Keratinocyte (primary cell): ENCODE data around the gene UBE2J2. TPM values are rescaled to one million over a fixed set of nuclear protein-coding genes. Genes with fewer than 3 reads are reported as not detected.

Experiments used
- DNase-seq: peaks from one replicate; pipeline ENCODE4 v3.0.0-alpha.2; 2011; ENCODE audit warnings: low read depth, missing footprints, low spot score
- FAIRE-seq: peaks from 2 replicates; lab custom pipeline; 2011; peaks lifted over from hg19 to GRCh38; lab: Jason Lieb, UNC
- H2AFZ ChIP-seq: 2 replicates; pipeline ENCODE4 v1.6.0; 2012; ENCODE audit warnings: low read length, control low read depth, inconsistent platforms; ENCODE audit not compliant: control insufficient read depth
- H3K27ac ChIP-seq: 2 replicates; pipeline ENCODE4 v1.5.1; 2011; ENCODE audit warnings: low read length; ENCODE audit not compliant: control insufficient read depth, insufficient read depth
- H3K27me3 ChIP-seq: 3 replicates; pipeline ENCODE4 v1.6.0; 2011; ENCODE audit warnings: low read length; ENCODE audit not compliant: control insufficient read depth, insufficient read depth; ENCODE audit errors: extremely low read depth
- H3K36me3 ChIP-seq, 2 experiments: 2 replicates in 1 of 2; 3 replicates in 1 of 2; pipeline ENCODE4 v1.5.1; 2011; ENCODE audit warnings: low read length in 2 of 2, mild to moderate bottlenecking in 1 of 2; ENCODE audit not compliant: control insufficient read depth in 2 of 2, insufficient read depth in 2 of 2; ENCODE audit errors: extremely low read depth in 1 of 2
- H3K4me1 ChIP-seq: 3 replicates; pipeline ENCODE4 v1.5.1; 2011; ENCODE audit warnings: low read length; ENCODE audit not compliant: control insufficient read depth, insufficient read depth; ENCODE audit errors: extremely low read depth
- H3K4me2 ChIP-seq: 3 replicates; pipeline ENCODE4 v1.6.0; 2011; ENCODE audit warnings: low read depth, low read length; ENCODE audit not compliant: control insufficient read depth, insufficient read depth; ENCODE audit errors: extremely low read depth
- H3K4me3 ChIP-seq, 3 experiments: fragments of 200-600 bp in 1 of 3; sonication (generic) in 1 of 3; 2 replicates in 2 of 3; 3 replicates in 1 of 3; pipeline ENCODE4 v1.5.1; 2011 to 2016; ENCODE audit warnings: low read length in 3 of 3, mild to moderate bottlenecking in 3 of 3, control low read depth in 2 of 3, inconsistent platforms in 1 of 3, low read depth in 1 of 3, mixed read lengths in 1 of 3, mixed run types in 1 of 3, moderate library complexity in 1 of 3; ENCODE audit not compliant: control insufficient read depth in 2 of 3, insufficient read depth in 2 of 3; ENCODE audit errors: extremely low read depth in 1 of 3
- H3K79me2 ChIP-seq: 2 replicates; pipeline ENCODE4 v1.6.0; 2012; ENCODE audit warnings: low read length; ENCODE audit not compliant: control insufficient read depth, insufficient read depth
- H3K9ac ChIP-seq: 3 replicates; pipeline ENCODE4 v1.6.0; 2011; ENCODE audit warnings: low read length; ENCODE audit not compliant: control insufficient read depth, insufficient read depth; ENCODE audit errors: extremely low read depth
- H3K9me1 ChIP-seq: 3 replicates; pipeline ENCODE4 v1.6.0; 2011; ENCODE audit warnings: low read length; ENCODE audit not compliant: control insufficient read depth, insufficient read depth; ENCODE audit errors: extremely low read depth
- H3K9me3 ChIP-seq: 2 replicates; pipeline ENCODE4 v1.5.1; 2012; ENCODE audit warnings: low read depth, low read length; ENCODE audit not compliant: control insufficient read depth
- H4K20me1 ChIP-seq: 3 replicates; pipeline ENCODE4 v1.6.0; 2011; ENCODE audit warnings: low read length; ENCODE audit not compliant: control insufficient read depth, insufficient read depth; ENCODE audit errors: extremely low read depth
- EZH2 ChIP-seq: IDR thresholded peaks from one replicate; pipeline ENCODE4 v1.6.1; 2012; ENCODE audit warnings: inconsistent platforms, mild to moderate bottlenecking, low read length, moderate library complexity
- dilution Hi-C: fragments of 300-500 bp; cut with MboI; formaldehyde crosslinking; loops from one replicate; pipeline ENCODE4 v1.7.0; 2020; ENCODE audit warnings: low sequenced_read_pairs; ENCODE audit not compliant: extremely low pct_ligation_motif_present
- polyA plus RNA-seq, 5 experiments: library from polyadenylated mRNA; depleted of rRNA in 3 of 5; stranded (reverse) in 3 of 5; stranded (forward) in 1 of 5; unstranded in 1 of 5; fragments of >200 nt; gene quantifications; 1 replicate in 1 of 5; 2 replicates in 3 of 5; 3 replicates in 1 of 5; pipeline versions ENCODE4 v1.2.1 to v1.2.3, GENCODE V29; 2011 to 2012; ENCODE audit warnings: missing spikeins in 2 of 5, low read depth in 1 of 5, low replicate concordance in 1 of 5
- TF ChIP-seq, protein P1 (sequence below), 3 experiments: IDR thresholded peaks in 1 of 3; conservative IDR thresholded peaks in 1 of 3; optimal IDR thresholded peaks in 1 of 3; 2 replicates in 2 of 3; 3 replicates in 1 of 3; pipeline versions ENCODE3 to v1.5.1; 2011; ENCODE audit warnings: low read length in 3 of 3, mild to moderate bottlenecking in 3 of 3, moderate library complexity in 2 of 3, control low read depth in 1 of 3, inconsistent platforms in 1 of 3; ENCODE audit not compliant: insufficient read depth in 2 of 3; ENCODE audit errors: extremely low read depth in 1 of 3

Gene UBE2J2
- polyA plus RNA-seq, 1 donor (not counting 4 experiments of a cell fraction or from before 2014, with no cell fraction given): 27.0 TPM

DNA sequence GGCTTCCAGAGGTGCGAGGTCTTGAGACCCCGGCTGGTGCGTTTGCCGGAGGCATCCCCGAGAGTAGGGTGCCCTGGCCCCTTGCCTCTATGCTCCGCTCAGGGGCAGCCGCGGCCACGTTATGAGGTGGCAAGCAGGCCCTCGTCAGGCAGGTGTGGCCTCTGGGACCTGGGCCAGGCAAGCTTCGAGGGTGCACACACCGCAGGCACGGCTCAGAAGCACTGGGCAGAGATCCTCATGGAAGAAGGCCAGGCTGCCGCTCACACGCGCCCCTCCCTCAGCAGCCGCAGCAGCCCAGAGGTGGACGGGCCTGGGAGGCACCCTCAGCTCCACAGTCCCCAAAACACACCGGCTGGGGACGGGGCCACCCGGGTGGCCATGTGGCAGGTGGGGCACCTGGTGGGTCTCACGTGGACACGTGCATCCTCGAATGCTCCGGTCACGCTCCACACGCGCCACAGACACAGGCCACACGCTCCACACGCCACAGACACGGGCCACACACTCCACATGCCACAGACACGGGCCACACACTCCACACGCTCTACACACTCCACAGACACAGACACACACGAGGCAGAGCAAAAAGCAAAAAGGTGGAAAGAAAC lies 48.3 kb downstream of the UBE2J2 start:
- Histone ChIP-seq H3K9me1 (no peaks in the 10 kb centered on the region), H3K79me2 (peaks cover 59% of the 10 kb centered on the region), H4K20me1 (peaks cover 5% of the 10 kb centered on the region), H3K36me3 (peaks cover 27 to 44% of the 10 kb centered on the region in 2 experiments), H3K27me3 (no peaks in the 10 kb centered on the region), H3K4me3 (no peak overlapping the region), H3K9ac (no peak overlapping the region), H3K4me1 (peaks cover 4% of the 10 kb centered on the region), H3K4me2 (no peak overlapping the region), H3K27ac (no peak overlapping the region), H2AFZ (no peak overlapping the region), H3K9me3 (no peaks in the 10 kb centered on the region)
- DNase-seq (no peak), FAIRE-seq (no peak)
- dilution Hi-C loops: no loop called here
- TF ChIP-seq, protein P1, sequence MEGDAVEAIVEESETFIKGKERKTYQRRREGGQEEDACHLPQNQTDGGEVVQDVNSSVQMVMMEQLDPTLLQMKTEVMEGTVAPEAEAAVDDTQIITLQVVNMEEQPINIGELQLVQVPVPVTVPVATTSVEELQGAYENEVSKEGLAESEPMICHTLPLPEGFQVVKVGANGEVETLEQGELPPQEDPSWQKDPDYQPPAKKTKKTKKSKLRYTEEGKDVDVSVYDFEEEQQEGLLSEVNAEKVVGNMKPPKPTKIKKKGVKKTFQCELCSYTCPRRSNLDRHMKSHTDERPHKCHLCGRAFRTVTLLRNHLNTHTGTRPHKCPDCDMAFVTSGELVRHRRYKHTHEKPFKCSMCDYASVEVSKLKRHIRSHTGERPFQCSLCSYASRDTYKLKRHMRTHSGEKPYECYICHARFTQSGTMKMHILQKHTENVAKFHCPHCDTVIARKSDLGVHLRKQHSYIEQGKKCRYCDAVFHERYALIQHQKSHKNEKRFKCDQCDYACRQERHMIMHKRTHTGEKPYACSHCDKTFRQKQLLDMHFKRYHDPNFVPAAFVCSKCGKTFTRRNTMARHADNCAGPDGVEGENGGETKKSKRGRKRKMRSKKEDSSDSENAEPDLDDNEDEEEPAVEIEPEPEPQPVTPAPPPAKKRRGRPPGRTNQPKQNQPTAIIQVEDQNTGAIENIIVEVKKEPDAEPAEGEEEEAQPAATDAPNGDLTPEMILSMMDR (optimal IDR thresholded peaks at IDR 0.05 in 1 of 3, IDR thresholded peaks at IDR 0.05 in 1 of 3, conservative IDR thresholded peaks at IDR 0.05 in 1 of 3; ENCODE audit: extremely low read depth in 1 of 3, insufficient read depth in 2 of 3, low read length in 3 of 3): no peak
- TF ChIP-seq EZH2: no peak

DNA sequence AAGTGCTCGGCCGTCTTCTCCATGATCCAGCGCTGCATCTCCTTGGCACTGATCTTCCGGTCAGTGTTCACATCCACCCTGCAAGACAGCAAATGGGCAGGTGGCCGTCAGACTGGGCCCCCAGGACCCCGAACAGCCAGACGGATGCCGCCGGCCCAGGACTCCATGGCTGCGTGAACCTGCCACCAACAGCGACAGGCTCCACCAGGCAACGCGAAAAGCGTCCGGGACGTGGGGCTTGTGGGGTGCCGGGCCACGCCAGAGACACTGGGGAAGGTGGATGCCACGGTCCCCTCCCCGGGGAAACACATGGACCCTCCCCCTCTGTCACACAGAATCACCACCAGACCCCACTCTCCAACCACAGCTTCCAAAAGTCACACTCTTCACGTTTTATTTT lies 49.8 kb downstream of the UBE2J2 start:
- H2AFZ ChIP-seq: no peak overlapping the region
- FAIRE-seq: no peak
- peaks cover 27 to 37% of the 10 kb centered on the region in 2 experiments for H3K36me3 ChIP-seq
- H3K4me2 ChIP-seq: no peak overlapping the region
- H3K9ac ChIP-seq: no peak overlapping the region
- peaks cover 5% of the 10 kb centered on the region for H4K20me1 ChIP-seq
- H3K9me3 ChIP-seq: no peaks in the 10 kb centered on the region
- H3K9me1 ChIP-seq: no peaks in the 10 kb centered on the region
- no peak overlapping the region for H3K27ac ChIP-seq
- H3K27me3 ChIP-seq: no peaks in the 10 kb centered on the region
- TF ChIP-seq EZH2: no peak
- TF ChIP-seq, protein P1 (optimal IDR thresholded peaks at IDR 0.05 in 1 of 3, IDR thresholded peaks at IDR 0.05 in 1 of 3, conservative IDR thresholded peaks at IDR 0.05 in 1 of 3; ENCODE audit: extremely low read depth in 1 of 3, insufficient read depth in 2 of 3, low read length in 3 of 3): no peak
- no peak overlapping the region for H3K4me3 ChIP-seq
- dilution Hi-C loops: no loop called here
- peaks cover 44% of the 10 kb centered on the region for H3K79me2 ChIP-seq
- DNase-seq: no peak
- H3K4me1 ChIP-seq: no peaks in the 10 kb centered on the region
